ENCODE results near the gene VAV3.

Gene VAV3

DNA sequence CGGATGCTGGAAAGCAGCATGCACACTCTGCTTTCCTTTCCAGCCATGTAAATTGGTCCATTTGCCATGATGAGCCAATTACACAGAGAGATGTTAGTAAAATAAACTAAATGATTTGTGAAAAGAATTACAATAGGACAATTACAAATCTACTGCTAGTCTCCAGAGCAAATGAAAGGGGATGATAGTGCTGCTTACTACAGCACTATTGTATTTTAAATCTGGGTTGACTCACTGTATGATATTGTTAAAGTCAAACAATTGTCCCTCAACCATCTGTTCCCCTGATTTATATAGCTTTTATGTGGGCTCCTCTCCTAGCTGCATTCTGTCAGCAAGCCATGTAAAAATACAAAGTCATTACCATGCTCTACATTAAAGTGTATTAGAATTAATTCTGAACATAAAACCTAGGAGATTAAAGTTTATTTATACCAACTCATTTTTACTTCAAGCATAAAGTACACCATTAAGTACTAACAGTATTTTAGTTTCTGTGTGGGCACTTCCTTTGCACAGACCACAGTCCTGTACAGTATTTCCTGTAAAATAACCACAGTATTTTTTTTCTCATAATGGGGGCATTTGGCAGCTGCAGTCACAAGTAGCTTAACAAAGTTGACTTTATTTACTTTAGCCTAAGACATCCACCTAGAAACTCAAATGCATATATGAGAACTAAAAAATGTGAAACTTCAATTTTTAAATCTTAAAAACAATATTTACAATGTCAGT is 135.8 kb downstream of the VAV3 start:
- no peak for DNase-seq (ENCODE audit: extremely low read depth, low read depth)
- no peak overlapping the region for H3K4me3 ChIP-seq (replicated peaks; ENCODE audit: low read depth, low read length)
- TF ChIP-seq, protein P1, sequence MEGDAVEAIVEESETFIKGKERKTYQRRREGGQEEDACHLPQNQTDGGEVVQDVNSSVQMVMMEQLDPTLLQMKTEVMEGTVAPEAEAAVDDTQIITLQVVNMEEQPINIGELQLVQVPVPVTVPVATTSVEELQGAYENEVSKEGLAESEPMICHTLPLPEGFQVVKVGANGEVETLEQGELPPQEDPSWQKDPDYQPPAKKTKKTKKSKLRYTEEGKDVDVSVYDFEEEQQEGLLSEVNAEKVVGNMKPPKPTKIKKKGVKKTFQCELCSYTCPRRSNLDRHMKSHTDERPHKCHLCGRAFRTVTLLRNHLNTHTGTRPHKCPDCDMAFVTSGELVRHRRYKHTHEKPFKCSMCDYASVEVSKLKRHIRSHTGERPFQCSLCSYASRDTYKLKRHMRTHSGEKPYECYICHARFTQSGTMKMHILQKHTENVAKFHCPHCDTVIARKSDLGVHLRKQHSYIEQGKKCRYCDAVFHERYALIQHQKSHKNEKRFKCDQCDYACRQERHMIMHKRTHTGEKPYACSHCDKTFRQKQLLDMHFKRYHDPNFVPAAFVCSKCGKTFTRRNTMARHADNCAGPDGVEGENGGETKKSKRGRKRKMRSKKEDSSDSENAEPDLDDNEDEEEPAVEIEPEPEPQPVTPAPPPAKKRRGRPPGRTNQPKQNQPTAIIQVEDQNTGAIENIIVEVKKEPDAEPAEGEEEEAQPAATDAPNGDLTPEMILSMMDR (IDR thresholded peaks at IDR 0.05; ENCODE audit: low read depth, low read length, missing control alignments), result no peak

DNA sequence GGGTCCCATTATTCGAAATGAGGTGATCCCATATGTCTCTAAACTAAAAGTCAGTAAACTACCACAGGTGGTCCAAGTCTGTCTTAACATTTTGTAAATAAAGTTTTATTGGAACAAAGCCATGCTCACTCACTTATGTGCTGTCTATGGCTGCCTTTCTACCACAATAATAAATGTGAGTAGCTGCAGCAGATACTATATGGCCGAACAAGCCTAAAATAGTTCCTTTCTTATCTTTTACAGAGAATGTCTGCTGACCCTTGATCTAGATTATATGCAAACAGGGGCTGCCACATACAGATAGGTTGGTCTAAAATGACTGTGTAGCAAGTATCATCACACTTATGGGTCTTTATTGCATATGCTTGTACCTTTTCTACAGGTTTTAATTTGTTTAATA is 140.0 kb downstream of the VAV3 start:
- TF ChIP-seq, protein P1 (IDR thresholded peaks at IDR 0.05; ENCODE audit: low read depth, low read length, missing control alignments), result no peak
- H3K4me3 ChIP-seq (replicated peaks; ENCODE audit: low read depth, low read length), result no peak overlapping the region
- no peak for DNase-seq (ENCODE audit: extremely low read depth, low read depth)

DNA sequence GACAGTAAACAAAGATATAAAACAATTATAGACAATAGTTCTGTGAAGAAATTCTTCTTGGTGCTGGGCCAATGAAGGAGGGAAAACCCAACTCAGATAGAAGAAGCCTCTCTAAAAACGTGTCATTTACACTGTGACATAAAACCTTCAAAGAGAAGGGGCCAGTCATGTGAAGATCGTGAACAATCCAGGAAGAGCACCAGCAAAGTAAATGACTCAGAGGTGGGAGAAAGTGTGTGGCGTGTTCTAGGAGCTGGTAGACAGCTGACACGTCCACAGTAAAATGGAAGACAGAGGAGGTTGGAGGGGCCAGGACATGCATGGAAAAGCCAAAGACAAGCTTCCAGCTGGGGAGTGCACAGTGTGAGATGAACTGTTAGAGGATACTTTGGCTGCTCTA is 143.6 kb downstream of the VAV3 start:
- TF ChIP-seq, protein P1 (IDR thresholded peaks at IDR 0.05; ENCODE audit: low read depth, low read length, missing control alignments), result no peak
- no peak overlapping the region for H3K4me3 ChIP-seq (replicated peaks; ENCODE audit: low read depth, low read length)
- DNase-seq (ENCODE audit: extremely low read depth, low read depth), result no peak

DNA sequence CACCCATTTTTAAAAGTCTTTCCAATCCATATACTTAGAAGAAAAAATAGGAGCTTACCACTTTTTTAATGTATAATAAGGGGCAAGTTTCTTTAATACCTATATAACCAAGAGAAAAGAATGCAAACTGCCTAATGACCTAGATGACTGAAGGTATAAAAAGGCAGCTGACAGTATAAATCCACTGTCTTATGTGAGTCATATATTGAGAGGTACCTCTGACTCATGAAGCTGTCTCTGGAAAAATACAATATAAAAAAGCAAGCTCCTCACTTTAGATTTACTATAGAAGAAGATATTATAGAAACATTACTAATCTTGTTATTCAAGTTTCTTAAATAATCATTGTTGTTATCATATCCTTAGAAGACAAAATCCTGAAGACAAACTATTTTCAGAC is 144.2 kb downstream of the VAV3 start:
- TF ChIP-seq, protein P1 (IDR thresholded peaks at IDR 0.05; ENCODE audit: low read depth, low read length, missing control alignments), result no peak
- no peak for DNase-seq (ENCODE audit: extremely low read depth, low read depth)
- H3K4me3 ChIP-seq (replicated peaks; ENCODE audit: low read depth, low read length), result no peak overlapping the region

DNA sequence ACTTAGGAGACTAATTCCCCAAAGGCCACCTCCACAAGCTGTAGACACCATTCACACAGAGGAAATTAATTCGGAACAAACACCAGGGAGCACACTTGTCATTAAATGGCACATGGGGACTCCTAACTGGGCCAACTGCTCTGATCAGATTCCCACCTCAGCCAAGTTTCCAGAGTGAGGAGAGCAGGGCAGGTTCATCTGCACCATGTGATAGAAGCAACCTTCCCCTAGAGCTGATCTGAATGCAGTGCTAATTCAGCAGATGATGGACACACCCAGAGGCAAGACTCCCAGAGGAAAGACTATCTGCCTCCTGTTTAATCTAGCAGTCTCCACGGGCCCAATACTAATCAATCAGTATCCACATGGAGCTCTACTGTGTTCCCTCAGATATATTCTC is 147.0 kb downstream of the VAV3 start:
- no peak for DNase-seq (ENCODE audit: extremely low read depth, low read depth)
- TF ChIP-seq, protein P1 (IDR thresholded peaks at IDR 0.05; ENCODE audit: low read depth, low read length, missing control alignments), result no peak
- H3K4me3 ChIP-seq (replicated peaks; ENCODE audit: low read depth, low read length), result no peak overlapping the region

DNA sequence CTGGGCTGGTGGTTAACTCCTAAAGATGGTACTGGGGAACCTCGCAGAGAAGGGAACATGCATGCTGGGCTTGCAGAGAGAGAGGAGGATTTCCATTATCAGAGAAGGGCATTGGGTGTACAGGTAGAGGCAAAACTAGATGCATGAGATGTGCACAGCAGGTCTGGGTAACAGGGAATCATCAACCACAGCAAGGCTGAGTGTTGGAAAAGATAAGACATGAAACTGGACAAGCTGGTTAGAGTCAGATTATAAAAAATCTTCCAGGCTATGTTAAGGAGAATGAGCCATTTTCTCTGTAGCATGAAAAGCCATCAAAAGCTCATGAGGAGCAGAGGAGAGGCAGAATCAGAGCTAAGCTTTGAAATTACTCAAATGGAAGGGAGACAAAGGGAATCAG is 147.8 kb downstream of the VAV3 start:
- H3K4me3 ChIP-seq (replicated peaks; ENCODE audit: low read depth, low read length), result no peak overlapping the region
- TF ChIP-seq, protein P1 (IDR thresholded peaks at IDR 0.05; ENCODE audit: low read depth, low read length, missing control alignments), result no peak
- no peak for DNase-seq (ENCODE audit: extremely low read depth, low read depth)

All from HFF-Myc (cell line).